Measurements from ENCODE around the gene KNTC1.
"Not testable (repeated sequence)": the region's sequence is repeated elsewhere in the genome, so short reads cannot be mapped to it uniquely, and the experiment has no call there.

The KNTC1 gene

GRCh38 chr12:122651520-122652224 lies 124.6 kb downstream of the KNTC1 start:
- Histone ChIP-seq H3K27ac (ENCODE audit: low read depth, low read length, poor library complexity, severe bottlenecking) (no peak overlapping the region), H3K79me2 (ENCODE audit: insufficient read depth, low read length) (no peaks in the 10 kb centered on the region), H3K27me3 (ENCODE audit: insufficient read depth, low read length) (no peaks in the 10 kb centered on the region), H3K4me1 (ENCODE audit: insufficient read depth, low read length, severe bottlenecking) (peaks cover 7% of the 10 kb centered on the region), H4K20me1 (ENCODE audit: insufficient read depth, low read length) (no peaks in the 10 kb centered on the region), H3K36me3 (ENCODE audit: insufficient read depth, low read length) (no peaks in the 10 kb centered on the region), H2AFZ (ENCODE audit: low read length) (no peak overlapping the region), H3K4me2 (ENCODE audit: low read length) (no peak overlapping the region), H3K9me2 (ENCODE audit: low read depth, low read length) (no peaks in the 10 kb centered on the region), H3K9me3 (ENCODE audit: low read length) (no peaks in the 10 kb centered on the region), H3F3A (ENCODE audit: insufficient read depth, low read length) (no peaks in the 10 kb centered on the region), H3K9ac (ENCODE audit: low read length) (no peak overlapping the region), H3K4me3 (ENCODE audit: low read depth, low read length, poor library complexity, severe bottlenecking) (no peak overlapping the region)
- TF ChIP-seq EZH2 (IDR thresholded peaks at IDR 0.05; ENCODE audit: borderline replicate concordance, low read length) (no peak), CTCF (IDR thresholded peaks at IDR 0.05; ENCODE audit: low read length) (no peak)

- H2AFZ ChIP-seq (ENCODE audit: low read length); H3K4me1 ChIP-seq (ENCODE audit: insufficient read depth, low read length, severe bottlenecking); H3K9me3 ChIP-seq (ENCODE audit: low read length); H3K27me3 ChIP-seq (ENCODE audit: insufficient read depth, low read length); H3K4me2 ChIP-seq (ENCODE audit: low read length); H3K79me2 ChIP-seq (ENCODE audit: insufficient read depth, low read length); H3F3A ChIP-seq (ENCODE audit: insufficient read depth, low read length); H3K9me2 ChIP-seq (ENCODE audit: low read depth, low read length); H3K9ac ChIP-seq (ENCODE audit: low read length); H3K4me3 ChIP-seq (ENCODE audit: low read depth, low read length, poor library complexity, severe bottlenecking); H3K27ac ChIP-seq (ENCODE audit: low read depth, low read length, poor library complexity, severe bottlenecking); H3K36me3 ChIP-seq (ENCODE audit: insufficient read depth, low read length); H4K20me1 ChIP-seq (ENCODE audit: insufficient read depth, low read length): not testable (repeated sequence)
These were observed 126.2 kb downstream of the KNTC1 start for GRCh38 chr12:122653291-122653690.

GRCh38 chr12:122656298-122656697 lies 129.2 kb downstream of the KNTC1 start:
- Histone ChIP-seq H3F3A (ENCODE audit: insufficient read depth, low read length) (no peaks in the 10 kb centered on the region), H4K20me1 (ENCODE audit: insufficient read depth, low read length) (no peaks in the 10 kb centered on the region), H2AFZ (ENCODE audit: low read length) (no peak overlapping the region), H3K27me3 (ENCODE audit: insufficient read depth, low read length) (no peaks in the 10 kb centered on the region), H3K9ac (ENCODE audit: low read length) (no peak overlapping the region), H3K4me3 (ENCODE audit: low read depth, low read length, poor library complexity, severe bottlenecking) (no peak overlapping the region), H3K9me3 (ENCODE audit: low read length) (no peaks in the 10 kb centered on the region), H3K36me3 (ENCODE audit: insufficient read depth, low read length) (no peaks in the 10 kb centered on the region), H3K4me2 (ENCODE audit: low read length) (no peak overlapping the region), H3K9me2 (ENCODE audit: low read depth, low read length) (no peaks in the 10 kb centered on the region), H3K79me2 (ENCODE audit: insufficient read depth, low read length) (no peaks in the 10 kb centered on the region), H3K27ac (ENCODE audit: low read depth, low read length, poor library complexity, severe bottlenecking) (no peak overlapping the region), H3K4me1 (ENCODE audit: insufficient read depth, low read length, severe bottlenecking) (no peaks in the 10 kb centered on the region)
- TF ChIP-seq EZH2 (IDR thresholded peaks at IDR 0.05; ENCODE audit: borderline replicate concordance, low read length) (no peak), CTCF (IDR thresholded peaks at IDR 0.05; ENCODE audit: low read length) (no peak)

GRCh38 chr12:122659579-122659978 lies 132.5 kb downstream of the KNTC1 start:
- no peak overlapping the region for H2AFZ ChIP-seq (ENCODE audit: low read length)
- H3K36me3 ChIP-seq (ENCODE audit: insufficient read depth, low read length): no peaks in the 10 kb centered on the region
- TF ChIP-seq EZH2 (IDR thresholded peaks at IDR 0.05; ENCODE audit: borderline replicate concordance, low read length): no peak
- no peak for TF ChIP-seq CTCF (IDR thresholded peaks at IDR 0.05; ENCODE audit: low read length)
- H3K27ac ChIP-seq (ENCODE audit: low read depth, low read length, poor library complexity, severe bottlenecking): no peak overlapping the region
- H3K4me1 ChIP-seq (ENCODE audit: insufficient read depth, low read length, severe bottlenecking): no peaks in the 10 kb centered on the region
- no peak overlapping the region for H3K4me3 ChIP-seq (ENCODE audit: low read depth, low read length, poor library complexity, severe bottlenecking)
- H3K9me3 ChIP-seq (ENCODE audit: low read length): no peaks in the 10 kb centered on the region
- no peaks in the 10 kb centered on the region for H3K9me2 ChIP-seq (ENCODE audit: low read depth, low read length)
- H3F3A ChIP-seq (ENCODE audit: insufficient read depth, low read length): no peaks in the 10 kb centered on the region
- no peaks in the 10 kb centered on the region for H3K79me2 ChIP-seq (ENCODE audit: insufficient read depth, low read length)
- no peaks in the 10 kb centered on the region for H4K20me1 ChIP-seq (ENCODE audit: insufficient read depth, low read length)
- H3K9ac ChIP-seq (ENCODE audit: low read length): no peak overlapping the region
- H3K4me2 ChIP-seq (ENCODE audit: low read length): no peak overlapping the region
- H3K27me3 ChIP-seq (ENCODE audit: insufficient read depth, low read length): no peaks in the 10 kb centered on the region

Measured in OCI-LY1 (cell line).